HL-60/S4 treated with retinoic acid at 250 ng/mL for 4 days and 3 days (cell line): Measurements from ENCODE around the gene ICA1L.
"Not testable (repeated sequence)": the region's sequence is repeated elsewhere in the genome, so short reads cannot be mapped to it uniquely, and the experiment has no call there.

Source experiments
- in situ Hi-C: fragments of 300-500 bp; cut with MboI; formaldehyde crosslinking; loops from 2 replicates; pipeline ENCODE4 v1.7.0; 2022; ENCODE audit warnings: low sequenced_read_pairs

The ICA1L gene

GRCh38 chr2:202847693-202848524 is 23.7 kb downstream of the ICA1L start:
- in situ Hi-C loops, result no loop called here

- in situ Hi-C loops, result no loop called here
These were observed 26.9 kb downstream of the ICA1L start for GRCh38 chr2:202844656-202845055.

- in situ Hi-C loops, result no loop called here
These were observed 28.9 kb downstream of the ICA1L start for GRCh38 chr2:202842690-202843089.

GRCh38 chr2:202841090-202841867 is 30.3 kb downstream of the ICA1L start:
- in situ Hi-C loops, result no loop called here

- in situ Hi-C loops, result no loop called here
These were observed 40.0 kb downstream of the ICA1L start for GRCh38 chr2:202831242-202832220.

- in situ Hi-C loops, result no loop called here
These were observed 46.7 kb downstream of the ICA1L start for GRCh38 chr2:202824901-202825300.

GRCh38 chr2:202822411-202822810 is 49.2 kb downstream of the ICA1L start:
- in situ Hi-C loops, result no loop called here

GRCh38 chr2:202821206-202822160 is 50.1 kb downstream of the ICA1L start:
- in situ Hi-C loops, result no loop called here

GRCh38 chr2:202818321-202818720 is 53.2 kb downstream of the ICA1L start:
- in situ Hi-C loops, result no loop called here

GRCh38 chr2:202817771-202818170 is 53.8 kb downstream of the ICA1L start:
- in situ Hi-C loops, result no loop called here

- in situ Hi-C loops, result no loop called here
These were observed 55.8 kb downstream of the ICA1L start for GRCh38 chr2:202815548-202816360.

- in situ Hi-C loops, result no loop called here
These were observed 57.3 kb downstream of the ICA1L start for GRCh38 chr2:202814226-202814625.

- in situ Hi-C loops, result no loop called here
These were observed 58.2 kb downstream of the ICA1L start for GRCh38 chr2:202813387-202813786.

GRCh38 chr2:202808754-202809153 is 62.8 kb downstream of the ICA1L start:
- in situ Hi-C loops, result no loop called here

- in situ Hi-C loops, result not testable (repeated sequence)
These were observed 64.0 kb downstream of the ICA1L start for GRCh38 chr2:202807431-202808138.

- in situ Hi-C loops, result not testable (repeated sequence)
These were observed 65.7 kb downstream of the ICA1L start for GRCh38 chr2:202805911-202806310.

- in situ Hi-C loops, result no loop called here
These were observed 73.6 kb downstream of the ICA1L start for GRCh38 chr2:202797944-202798343.

GRCh38 chr2:202790676-202791075 is 80.9 kb downstream of the ICA1L start:
- in situ Hi-C loops, result no loop called here
